Stimulated activated CD8-positive, alpha-beta memory T cell treated with anti-CD3 and anti-CD28 coated beads, Interleukin-12 subunit alpha, Interleukin-12 subunit beta, amount 100 ng/mL, for 24 hours (primary cell): ENCODE data around the gene NEU3.
"Not testable (repeated sequence)": the region's sequence is repeated elsewhere in the genome, so short reads cannot be mapped to it uniquely, and the experiment has no call there.

Source experiments
- DNase-seq: peaks from one replicate; pipeline ENCODE4 v3.0.0-alpha.2; 2020; ENCODE audit errors: extremely low read depth

The NEU3 gene

GRCh38 chr11:75029836-75030631 lies 41.3 kb downstream of the NEU3 start:
- DNase-seq = no peak

- no peak for DNase-seq
These were observed 42.6 kb downstream of the NEU3 start for GRCh38 chr11:75031224-75031753.

DNA sequence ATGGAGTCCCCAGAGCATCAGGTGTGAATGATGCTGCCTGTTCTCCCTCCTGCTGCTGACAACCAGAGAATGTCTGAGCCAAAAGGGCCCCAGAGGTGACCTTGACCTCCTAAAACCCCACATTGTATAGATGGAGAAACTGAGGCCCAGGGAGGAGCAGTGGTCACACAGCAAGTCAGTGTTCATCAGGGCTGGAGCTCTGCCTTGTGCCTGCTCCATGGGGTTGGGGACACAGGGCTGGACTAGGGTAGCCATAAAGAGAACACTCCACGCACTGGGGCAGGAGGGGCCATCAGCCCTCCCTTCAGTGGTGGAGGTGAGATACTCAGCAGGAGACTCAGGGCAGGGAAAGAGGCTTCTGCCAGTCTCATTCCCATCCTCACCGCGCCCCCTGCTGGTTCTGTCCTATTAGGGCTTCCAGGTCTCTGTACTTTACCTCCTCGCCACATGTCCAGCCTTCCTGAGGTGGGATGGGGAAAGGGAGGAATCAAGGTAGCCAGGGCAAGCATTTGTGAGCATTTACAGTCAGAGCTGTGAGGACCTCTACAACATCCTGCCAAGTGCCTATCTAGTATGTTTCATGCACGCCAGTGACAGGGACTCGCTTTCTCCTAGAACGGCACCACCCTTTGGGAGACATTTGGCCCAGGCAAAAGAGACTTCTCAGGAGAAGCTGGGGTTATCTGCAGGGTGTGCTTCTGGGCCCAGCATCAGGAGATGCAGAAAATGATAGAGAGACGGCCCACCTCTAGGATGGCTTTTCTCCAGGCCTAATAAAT lies 43.2 kb downstream of the NEU3 start:
- DNase-seq = peak; percentile 19

GRCh38 chr11:75032550-75032935 lies 43.8 kb downstream of the NEU3 start:
- no peak for DNase-seq

GRCh38 chr11:75033916-75034315 lies 45.2 kb downstream of the NEU3 start:
- DNase-seq = no peak

DNA sequence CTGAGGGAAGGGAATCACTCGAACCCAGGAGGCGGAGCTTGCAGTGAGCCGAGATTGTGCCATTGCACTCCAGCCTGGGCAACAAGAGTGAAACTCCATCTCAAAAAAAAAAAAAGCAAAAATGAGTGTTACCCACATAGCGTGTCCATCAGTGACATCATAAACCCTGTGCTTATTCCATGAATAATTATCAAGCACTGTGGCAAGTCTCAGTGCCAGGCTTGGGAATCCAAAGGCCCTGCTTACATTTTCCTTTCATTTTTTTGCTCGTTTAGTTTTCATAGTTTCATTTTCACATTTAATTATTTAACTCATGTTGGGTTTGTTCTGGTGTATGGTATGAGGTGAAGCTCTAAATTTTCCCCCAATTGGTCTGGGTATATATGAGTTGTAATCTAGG lies 46.5 kb downstream of the NEU3 start:
- DNase-seq = no peak

DNA sequence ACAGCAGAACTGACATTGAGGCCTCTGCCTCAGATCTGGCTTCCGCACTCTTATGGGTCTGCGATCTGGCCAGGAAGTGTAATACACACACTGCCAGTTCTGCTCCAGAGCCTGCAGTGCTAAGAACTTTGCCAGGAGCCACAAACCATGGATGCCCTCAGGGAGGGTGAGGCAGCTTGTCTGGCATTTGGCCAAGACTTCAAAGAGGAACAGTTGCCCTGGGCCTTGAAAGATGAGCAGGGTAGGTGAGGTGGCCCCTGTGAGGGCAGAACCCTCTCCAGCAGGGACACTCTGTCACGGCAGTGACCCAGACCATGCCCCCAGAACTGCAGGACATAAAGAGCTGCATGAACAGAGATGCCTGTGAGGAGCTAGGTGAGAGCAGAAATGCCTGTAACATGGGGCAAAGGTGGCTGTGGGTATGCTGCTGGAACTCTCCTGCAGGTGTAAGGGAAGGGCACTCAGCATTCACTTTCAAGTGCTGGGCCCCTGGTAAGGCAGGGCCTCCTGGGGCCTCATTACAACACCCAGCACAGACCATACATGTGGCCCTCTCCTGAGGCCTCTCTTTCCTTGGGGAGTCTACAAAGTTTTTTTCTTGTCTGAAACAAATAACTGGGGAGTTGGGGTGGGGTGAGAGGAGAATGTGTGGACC lies 47.3 kb downstream of the NEU3 start:
- no peak for DNase-seq

GRCh38 chr11:75040167-75040770 lies 51.5 kb downstream of the NEU3 start:
- no peak for DNase-seq

GRCh38 chr11:75041263-75041662 lies 52.5 kb downstream of the NEU3 start:
- DNase-seq = no peak

DNA sequence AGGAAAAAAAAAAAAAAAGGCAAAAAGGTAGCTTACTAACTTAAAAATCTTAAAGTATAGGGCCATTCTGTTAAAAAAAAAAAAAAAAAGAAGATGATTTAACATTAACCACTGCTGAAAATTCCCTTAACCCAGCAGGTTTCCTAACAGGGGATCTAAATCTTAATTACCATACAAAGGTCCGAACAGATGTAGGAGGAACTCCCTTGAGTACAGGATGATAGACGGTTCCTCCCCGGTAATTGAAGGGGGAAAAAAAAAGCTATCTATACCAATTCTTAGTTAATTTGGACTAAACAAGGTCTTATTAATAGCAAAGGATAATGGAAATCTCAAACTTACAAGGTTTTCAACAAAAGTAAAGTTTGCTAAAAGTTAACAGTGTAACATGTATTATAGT lies 53.1 kb downstream of the NEU3 start:
- DNase-seq = not testable (repeated sequence)

GRCh38 chr11:75044381-75045170 lies 55.8 kb downstream of the NEU3 start:
- DNase-seq = not testable (repeated sequence)

- not testable (repeated sequence) for DNase-seq
These were observed 57.9 kb downstream of the NEU3 start for GRCh38 chr11:75046668-75047067.

DNA sequence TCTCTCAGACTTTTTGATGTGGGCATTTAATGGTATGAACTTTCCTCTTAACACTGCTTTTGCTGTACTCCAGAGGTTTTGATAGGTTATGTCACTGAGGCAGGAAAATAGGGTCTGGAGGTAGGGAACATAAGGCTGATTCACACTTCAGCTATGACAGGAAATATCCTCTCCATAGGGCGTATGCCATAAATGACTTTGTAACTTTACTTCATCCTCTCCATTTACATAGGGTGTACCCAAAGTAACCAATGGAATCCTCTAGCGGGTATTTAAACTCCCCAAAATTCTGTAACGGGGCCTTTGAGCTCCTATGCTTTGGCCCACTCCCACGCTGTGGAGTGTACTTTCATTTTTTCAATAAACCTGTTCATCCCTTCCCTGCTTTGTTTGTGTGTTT lies 58.5 kb downstream of the NEU3 start:
- no peak for DNase-seq

DNA sequence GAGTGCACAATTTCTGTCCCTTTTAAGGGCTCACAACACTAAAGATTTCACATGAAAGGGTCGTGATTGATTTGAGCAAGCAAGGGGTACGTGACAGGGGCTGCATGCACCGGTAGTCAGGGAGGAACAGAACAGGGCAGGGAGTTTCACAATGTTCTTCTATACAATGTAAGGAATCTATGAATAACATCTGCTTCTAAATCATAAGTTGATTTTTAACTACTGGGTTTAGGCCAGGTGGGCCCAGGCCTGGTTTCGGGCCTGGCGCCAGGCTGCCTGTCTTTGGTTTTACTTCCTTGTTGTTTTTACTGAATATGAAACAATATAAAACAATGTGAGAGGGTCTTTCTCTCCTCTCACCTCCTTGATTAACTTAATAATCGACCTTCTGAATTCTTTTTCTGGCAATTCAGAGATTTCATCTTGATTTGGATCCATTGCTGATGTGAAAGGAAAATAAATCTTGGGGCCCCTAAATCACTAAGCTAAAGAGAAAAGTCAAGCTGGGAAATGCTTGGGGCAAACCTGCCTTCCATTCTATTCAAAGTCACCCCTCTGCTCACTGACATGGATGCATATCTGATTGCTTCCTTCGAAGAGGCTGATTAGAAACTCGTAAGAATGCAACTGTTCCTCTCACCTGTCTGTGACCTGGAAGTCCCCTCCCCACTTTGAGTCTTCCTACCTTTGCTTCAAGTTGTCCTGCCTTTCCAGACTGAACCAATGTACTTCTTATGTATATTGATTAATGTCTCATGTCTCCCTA lies 61.0 kb downstream of the NEU3 start:
- DNase-seq = not testable (repeated sequence)

DNA sequence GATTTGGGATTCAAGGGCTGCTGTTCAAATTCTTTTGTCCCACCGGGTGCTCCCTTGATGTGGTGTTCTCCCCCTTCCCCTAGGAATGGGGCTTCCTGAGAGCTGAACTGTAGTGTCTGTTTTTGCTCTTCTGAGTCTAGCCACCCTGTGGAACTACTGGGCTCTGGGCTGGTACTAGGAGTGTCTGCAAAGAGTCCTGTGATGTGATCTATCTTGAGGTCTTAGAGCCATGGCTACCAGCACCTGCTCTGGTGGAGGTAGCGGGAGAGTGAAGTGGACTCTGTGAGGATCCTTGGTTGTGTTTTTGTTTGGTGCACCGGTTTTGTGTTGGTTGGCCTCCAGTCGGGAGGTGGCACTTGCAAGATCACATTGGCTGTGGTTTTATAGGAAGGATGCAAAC lies 61.8 kb downstream of the NEU3 start:
- no peak for DNase-seq

DNA sequence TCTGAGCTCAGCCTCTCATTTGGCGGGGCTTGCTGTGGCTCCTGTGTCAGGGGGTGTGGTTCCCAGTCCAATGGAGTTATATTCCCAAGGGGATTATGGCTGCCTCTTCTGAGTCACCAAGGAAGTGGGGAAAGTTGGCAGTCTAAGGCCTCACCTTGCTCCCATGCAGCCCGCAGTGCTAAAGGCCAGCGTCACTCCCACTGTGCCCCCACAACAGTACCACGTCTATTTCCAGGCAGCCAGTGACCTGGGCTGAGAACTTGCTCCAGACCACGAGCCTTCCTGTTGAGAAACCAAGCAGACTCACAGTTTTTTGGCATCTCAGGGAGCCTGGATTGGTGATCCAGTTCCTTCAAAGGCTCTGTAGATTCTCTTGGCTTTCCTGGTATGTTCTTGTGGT lies 62.3 kb downstream of the NEU3 start:
- DNase-seq = no peak

DNA sequence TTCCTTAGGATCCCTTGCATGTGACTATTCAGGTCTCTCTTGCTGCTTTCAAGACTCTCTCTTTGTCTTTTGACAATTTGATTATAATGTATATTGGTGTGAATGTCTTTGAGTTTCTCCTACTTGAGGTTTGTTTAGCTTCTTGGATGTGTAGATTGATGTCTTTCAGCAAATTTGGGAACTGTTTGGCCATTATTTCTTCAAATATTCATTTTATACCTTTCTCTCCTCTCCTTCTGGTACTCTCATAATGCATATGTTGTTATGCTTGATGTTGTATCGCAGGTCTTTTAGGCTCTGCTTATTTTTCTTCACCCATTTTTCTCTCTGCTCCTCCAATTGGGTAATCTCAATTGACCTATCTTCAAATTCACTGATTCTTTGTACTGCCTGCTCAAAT lies 63.7 kb downstream of the NEU3 start:
- DNase-seq = no peak

DNA sequence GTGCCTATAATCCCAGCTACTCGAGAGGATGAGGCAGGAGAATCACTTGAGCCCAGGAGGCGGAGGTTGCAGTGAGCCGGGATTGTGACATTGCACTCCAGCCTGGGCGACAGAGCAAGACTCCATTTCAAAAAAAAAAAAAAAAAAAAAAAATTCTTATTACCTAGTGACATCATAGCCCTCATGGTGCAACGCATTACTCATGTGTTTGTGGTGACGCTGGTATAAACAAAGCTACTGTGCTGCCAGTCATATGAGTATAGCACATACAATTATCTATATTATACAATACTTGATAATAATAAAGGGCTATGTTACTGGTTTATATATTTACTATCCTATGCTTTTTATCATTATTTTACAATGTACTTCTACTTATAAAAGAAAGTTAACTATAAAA lies 66.8 kb downstream of the NEU3 start:
- DNase-seq = no peak

GRCh38 chr11:75056814-75057213 lies 68.1 kb downstream of the NEU3 start:
- no peak for DNase-seq

DNA sequence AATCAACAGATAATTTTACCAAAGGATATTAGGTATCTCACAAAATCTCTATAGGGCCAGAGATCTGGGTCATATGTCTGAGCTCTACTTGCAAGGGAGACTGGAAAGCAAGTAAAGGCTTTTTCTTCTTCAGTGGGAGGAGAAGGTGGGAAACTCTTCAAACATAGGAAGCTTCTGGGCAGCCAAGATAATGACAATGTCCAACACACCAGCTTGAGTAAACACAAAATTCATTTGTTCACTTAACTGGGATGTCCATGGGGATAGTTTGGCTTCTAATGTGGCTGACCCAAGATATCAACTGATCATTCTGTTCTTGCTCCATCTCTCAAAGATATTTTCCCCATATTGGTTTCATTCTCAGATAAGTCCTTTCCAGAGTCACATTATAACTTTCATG lies 70.6 kb downstream of the NEU3 start:
- no peak for DNase-seq
